Measurements from ENCODE around the gene TOX3. TPM values are rescaled to one million over a fixed set of nuclear protein-coding genes. Genes with fewer than 3 reads are reported as not detected.

The TOX3 gene
- polyA plus RNA-seq (ENCODE audit: insufficient read length in 3 of 3), result 10 to 100 TPM; 32.6 to 33.6 (median 32.8) TPM

DNA sequence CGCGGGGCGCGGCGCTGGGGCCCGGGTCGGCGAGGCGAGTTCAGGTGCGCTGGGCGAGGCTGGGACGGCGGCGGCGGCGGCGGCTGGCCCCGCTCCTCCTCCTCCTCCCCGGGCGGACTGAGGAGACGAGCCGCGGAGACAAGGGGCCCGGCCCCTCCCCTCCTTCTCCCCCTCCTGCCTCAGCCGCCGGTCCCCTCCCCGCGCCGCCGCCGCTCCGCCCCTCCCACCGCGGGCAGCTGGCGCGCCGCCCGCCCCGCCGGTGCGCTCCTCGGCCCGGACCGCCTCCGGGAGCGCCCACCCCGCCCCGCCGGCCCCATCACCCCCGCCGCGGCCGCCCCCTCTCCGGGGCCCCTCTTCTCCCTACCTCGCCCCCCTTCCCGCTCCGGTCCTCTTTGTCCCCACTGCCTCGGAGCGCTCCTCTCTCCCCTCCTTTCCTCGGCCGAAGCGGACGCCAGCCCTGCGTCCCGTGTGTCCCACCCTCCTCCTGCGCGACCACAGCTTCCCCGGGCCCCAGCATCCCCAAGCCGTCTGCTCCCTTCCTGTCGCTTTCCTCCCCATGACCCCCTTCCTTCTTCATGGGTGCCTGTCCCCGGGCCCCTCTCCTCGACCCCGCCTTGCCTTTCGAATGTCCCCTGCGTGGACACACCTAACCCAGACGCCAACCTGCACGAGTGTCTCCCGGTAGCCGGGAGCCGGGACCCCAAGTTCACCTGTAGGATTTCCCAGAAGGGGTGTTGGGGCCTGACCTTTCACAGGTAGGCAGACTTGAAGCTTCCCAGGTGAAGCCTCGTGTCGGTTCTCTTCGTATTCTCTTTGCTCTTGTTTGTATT is at the start of gene TOX3:
TOX3 (minus strand) TSS at position 140 of the 830 bp plus-strand sequence. CDS start 420 bp downstream, outside the sequence.
- no peak for DNase-seq (ENCODE audit: low read depth in 3 of 3, low spot score in 2 of 3)

DNA sequence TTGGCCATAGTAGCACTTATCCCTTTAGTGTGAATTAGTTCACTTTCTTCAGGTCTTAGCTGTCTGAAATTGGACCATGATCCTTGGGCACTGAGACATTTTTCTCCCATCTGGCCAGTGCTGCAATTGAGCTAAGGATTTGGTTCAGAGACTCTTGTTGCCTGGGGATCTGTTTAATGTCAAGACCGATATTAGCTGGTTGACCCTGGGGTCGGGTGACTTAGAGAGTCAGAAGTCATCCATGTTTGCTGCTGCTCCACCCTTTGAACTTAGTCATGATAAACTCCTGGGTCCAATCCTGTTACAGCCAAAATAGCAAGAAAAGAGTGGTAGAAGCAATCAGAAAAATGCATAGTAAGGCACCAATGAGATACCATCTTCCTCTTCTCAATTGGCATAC is 45.8 kb upstream of the TOX3 start:
- no peak for DNase-seq (ENCODE audit: low read depth in 3 of 3, low spot score in 2 of 3)

DNA sequence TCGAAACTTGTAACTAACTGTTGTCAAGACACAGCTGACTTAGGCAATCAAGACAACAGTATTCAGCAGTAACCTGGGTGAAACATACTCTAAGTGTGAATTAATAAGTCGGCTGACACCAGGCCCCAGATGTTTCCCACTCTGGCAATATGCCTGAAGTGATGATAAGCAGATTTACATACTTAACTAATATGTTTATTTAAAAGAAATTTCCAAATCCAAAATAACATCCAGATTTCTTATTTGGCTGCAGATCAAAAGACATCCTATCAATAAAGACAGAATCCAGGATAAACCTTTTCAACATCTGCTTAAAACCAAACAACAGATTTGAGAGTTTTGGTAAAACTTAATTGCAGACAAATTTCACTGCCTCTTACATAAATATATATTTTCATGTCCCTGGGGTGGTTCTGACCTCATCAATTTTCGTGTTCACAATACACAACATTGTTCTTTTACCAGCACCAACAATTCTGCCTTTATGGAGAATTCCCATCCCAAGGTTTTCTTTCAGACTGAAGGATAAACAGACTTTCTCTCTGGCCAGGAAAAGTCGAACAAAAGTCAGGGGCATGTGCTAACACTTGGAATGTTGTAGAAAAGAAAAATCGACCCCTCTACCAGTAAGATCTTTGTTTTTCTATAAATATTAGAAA is 45.1 kb upstream of the TOX3 start:
- no peak for DNase-seq (ENCODE audit: low read depth in 3 of 3, low spot score in 2 of 3)

DNA sequence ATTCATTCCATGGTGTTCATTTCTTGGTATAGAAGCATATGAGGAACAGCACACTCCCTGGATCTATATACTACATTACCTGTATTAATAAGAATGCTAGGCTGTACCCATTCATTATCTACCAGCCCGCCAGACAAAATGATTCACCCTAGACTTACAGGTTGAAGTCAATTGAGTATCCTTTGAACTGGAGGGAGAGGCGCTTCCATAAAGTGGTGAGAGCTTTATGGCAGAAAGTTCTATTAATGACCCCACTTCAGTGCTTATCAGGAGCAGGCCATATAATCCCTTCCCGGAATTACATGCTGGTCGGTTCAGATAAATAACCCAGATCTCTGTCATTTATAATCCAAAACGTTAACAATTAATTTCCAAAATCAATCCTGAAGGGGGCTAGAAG is 44.5 kb upstream of the TOX3 start:
- no peak for DNase-seq (ENCODE audit: low read depth in 3 of 3, low spot score in 2 of 3)

DNA sequence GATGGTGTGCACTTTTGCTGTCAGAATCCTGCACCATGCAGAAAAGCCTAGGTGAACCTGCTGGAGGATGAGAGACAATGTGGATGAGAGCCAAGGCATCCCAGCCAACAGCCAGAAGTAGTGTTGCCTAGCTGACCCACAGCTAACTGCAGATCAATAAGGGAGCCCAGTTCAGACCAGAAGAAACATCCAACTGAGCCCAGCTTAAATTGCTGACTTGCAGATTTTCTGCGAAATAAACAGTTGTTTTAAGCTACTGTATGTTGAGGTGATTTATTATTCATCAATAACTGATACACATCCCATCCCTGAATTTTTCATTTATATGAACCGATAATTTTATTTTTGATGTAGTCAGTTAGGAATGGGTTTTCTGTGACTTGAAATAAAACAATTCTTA is 39.2 kb upstream of the TOX3 start:
- DNase-seq (ENCODE audit: low read depth in 3 of 3, low spot score in 2 of 3), result no peak

DNA sequence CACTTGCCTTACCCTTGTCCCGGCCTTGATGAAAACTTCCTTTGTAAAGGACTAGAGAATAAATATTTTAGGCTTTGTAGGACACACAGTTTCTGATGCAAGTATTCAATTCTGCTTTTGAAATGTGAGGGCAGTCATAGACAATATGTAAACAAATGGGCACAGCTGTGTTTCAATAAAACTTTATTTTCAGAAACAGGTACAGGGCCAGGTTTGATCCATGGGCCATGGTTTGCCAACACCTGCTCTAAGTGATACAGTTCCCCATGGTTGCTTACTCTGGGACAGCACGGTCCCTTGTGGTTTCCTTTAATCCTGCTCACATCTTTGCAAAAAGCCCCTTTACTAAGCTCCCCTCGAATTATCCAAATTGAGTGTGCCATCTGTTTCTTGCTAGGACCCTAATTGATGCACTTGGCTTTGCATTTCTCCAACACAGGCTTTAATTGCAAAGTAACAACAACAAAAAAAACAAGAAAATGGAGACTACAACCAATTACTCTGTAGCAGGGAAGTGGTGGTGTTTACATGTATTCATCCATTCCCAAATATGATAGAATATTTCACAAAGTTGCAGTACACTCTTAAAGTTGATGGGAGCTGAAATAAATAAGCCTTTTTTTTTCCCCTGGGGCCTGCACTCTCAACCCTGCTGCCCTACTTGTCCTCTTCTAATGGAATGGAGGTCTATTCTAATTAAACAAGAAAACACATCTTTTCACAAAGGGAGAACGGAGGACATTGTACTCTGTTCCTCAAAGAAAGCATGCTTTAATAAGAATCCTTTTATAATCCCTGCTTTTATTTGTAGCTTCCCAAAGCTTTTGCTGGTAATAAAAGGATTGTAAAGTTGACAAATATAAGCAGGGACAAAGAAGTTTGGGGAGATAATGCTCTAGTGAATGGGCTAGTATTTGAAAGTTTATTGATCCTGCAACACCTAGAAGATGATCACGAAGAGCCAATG is 37.7 kb upstream of the TOX3 start:
- no peak for DNase-seq (ENCODE audit: low read depth in 3 of 3, low spot score in 2 of 3)

DNA sequence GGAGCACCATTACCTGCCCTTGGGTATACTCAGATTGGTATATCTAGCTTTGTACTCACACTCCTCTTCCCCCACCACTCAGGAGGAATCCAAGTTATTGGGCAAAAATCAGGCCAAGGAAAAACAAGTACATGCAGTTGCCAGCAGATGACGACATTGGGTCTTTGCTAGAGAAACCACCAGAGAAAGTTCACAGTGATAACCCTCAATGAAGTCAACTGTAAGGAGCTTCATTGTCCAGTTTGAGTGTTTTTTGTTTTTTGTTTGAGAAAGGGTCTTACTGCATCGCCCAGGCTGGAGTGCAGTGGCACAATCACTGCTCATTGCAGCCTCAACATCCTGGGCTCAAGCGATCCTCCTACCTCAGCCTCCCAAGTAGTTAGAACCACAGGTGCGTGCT is 34.6 kb upstream of the TOX3 start:
- DNase-seq (ENCODE audit: low read depth in 3 of 3, low spot score in 2 of 3), result no peak

DNA sequence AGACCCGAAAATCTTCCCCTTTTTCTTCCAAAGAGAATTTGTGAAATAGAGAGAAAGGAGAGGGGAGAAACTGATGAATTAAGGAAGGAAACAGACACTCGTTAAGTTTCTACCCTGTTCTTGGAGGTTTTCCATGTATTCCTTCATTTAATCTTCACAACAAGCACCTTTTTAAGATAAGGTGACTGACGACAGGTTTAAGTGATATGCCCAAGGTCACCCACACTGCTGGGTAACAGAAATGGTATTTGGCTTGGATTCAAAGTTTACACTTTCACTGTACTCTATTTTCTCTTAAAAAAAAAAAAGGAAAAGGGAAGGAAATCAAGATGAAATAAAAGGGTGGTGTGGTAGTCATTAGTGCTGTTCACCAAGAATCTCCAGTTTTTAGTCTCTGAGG is 33.5 kb upstream of the TOX3 start:
- no peak for DNase-seq (ENCODE audit: low read depth in 3 of 3, low spot score in 2 of 3)

DNA sequence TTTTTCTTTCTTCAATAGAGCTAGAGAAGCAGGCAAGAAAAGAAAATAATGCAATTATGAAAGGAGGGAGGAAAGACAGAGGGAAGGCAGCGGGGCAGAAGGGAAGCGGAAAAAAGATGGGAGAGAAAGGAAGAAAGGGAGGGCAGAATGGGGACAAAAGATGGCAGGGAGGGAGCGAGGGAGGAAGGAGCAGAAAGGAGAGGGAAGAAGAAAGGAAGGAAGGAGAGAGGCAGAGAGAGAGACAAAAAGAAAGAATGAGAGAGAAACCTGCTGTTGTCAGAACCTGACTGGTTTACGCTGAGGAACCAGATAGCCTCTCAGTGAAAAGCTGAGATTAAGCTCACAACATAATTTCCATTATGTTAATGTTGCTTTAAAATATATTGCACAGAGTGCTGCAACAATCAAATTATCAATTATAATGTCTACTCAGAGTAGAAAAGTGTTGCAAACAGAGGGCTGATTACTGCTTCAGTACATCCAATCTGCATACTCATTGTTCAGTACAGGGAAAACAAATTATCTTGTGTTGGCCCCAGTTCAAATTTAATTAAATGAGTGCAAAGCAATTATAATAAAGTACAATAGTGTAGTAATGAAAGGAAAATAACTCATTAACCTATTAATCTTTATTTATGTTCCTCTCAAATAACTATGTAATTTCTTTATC is 32.0 kb upstream of the TOX3 start:
- DNase-seq (ENCODE audit: low read depth in 3 of 3, low spot score in 2 of 3), result no peak

DNA sequence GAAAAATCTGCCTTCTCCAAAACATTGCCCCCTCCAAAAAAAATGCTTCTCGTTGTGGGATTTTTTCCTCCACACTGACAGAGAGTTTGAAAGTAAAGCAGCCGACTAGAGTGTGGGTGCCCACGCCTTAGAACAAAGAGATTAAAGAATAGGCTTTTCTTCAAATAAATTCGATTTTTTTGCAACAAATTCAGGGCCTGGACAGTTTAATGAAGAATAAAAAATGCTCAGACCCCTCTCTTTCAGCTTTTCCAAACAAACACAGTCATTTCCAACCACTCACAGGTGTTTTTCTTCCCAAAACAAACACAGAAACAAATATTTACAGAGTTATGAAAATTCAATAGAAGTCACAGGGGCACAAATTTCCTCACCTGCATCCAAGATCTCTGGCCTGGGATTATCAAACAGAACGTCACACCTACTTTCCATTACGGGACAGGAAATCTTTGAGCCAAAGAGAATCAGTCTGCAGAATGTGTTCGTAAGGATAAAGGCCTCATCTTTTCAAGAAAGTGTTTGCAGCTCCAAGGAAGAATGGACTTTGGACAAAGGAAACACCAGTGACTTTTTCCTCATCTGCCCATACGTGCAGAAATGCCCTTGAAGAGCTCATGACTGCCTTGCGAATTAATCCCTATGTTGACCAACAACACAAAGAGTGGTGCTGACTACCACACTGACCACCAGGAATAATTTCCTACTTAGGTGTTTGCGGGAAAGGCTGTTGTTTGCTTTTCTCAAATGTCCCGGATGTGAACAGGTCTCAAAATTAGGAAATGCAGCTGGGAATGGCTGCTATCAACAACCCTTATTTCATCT is 31.3 kb upstream of the TOX3 start:
- no peak for DNase-seq (ENCODE audit: low read depth in 3 of 3, low spot score in 2 of 3)

DNA sequence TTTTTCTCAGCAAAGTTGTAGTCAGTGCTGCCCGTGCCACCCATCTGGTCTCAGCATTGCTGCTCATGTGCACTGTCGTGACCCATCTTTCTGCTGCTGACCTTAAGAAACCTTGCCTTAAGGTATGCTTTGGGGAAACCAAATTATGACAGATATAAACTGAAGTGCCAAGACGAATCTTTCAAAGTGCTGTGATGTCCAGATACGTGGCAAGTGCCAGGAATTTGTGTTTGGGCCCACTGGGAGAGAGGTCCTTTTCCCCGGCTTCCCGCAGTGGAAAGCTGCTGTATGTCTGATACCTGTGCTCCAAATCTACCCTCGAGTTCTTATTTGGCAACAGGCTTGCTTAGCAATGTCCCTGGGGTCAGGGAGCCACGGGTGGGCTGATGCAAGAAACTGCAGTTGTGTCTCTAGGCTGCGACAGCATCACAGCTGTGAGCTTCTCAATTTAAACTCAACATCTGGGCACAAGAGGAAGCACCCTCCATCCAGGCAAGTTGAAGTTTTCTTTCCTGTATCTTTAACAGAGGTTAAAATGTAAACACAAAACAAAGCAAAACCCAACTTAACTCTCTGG is 30.3 kb upstream of the TOX3 start:
- DNase-seq (ENCODE audit: low read depth in 3 of 3, low spot score in 2 of 3), result no peak

DNA sequence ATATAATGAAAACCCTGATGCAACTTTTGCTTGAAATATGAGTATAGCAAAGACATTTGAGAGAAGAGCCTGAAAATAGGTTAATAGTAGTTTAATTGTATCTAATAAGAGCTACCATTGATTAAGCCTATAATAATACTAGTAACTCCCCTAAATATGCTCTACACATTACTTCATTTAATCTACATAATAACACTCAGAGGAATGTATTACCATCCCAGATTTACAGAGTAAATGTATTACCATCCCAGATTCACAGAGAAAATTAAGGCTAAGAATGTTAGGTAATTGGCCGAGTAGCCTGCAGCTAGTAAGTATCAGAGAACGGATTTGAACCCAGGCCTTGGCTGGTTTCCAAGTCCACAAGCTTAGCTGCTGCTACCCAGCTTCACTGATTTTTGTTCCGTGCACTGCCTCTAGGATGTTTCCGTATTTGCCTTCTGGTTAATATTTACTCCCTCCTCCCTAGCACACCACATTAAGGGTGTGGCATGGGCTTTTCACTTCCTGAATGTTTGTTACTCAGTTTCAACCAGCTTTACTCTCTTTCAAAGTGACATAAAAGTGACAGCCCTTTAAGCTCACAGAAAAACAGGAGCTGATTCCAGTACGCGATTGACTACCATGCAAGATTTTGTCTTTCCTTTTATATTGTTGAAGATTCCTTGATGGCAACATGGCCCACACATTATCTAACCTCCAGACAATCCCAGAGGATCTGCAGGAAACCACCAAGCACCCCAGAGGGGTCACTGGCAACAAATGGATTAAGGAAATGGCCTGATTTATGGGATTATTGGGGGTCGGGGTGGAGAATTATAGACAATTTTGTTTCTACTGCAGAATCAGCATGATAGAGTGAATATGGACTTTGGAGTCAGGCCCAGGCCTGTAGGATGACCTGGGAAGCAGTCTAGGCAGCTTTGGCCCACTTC is 26.7 kb upstream of the TOX3 start:
- DNase-seq (ENCODE audit: low read depth in 3 of 3, low spot score in 2 of 3), result no peak

DNA sequence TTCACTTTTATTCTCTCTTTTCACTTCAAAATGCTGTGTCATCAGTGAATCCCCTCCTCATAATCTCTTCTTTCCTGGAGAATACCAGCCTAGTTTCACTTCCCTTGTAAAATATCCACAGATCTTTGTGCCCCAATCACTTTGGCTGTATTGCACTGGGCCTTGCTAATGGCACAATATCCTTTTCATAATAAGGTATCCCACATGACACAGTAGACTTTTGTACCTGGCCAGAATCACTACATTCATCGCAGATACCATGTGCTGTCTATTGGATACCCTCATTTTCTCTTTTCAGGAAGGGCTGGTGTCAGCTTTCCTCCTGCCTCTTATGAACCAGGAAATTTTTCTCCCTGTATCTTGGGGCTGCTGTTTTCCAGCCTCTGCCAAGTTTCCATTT is 25.7 kb upstream of the TOX3 start:
- DNase-seq (ENCODE audit: low read depth in 3 of 3, low spot score in 2 of 3), result no peak

DNA sequence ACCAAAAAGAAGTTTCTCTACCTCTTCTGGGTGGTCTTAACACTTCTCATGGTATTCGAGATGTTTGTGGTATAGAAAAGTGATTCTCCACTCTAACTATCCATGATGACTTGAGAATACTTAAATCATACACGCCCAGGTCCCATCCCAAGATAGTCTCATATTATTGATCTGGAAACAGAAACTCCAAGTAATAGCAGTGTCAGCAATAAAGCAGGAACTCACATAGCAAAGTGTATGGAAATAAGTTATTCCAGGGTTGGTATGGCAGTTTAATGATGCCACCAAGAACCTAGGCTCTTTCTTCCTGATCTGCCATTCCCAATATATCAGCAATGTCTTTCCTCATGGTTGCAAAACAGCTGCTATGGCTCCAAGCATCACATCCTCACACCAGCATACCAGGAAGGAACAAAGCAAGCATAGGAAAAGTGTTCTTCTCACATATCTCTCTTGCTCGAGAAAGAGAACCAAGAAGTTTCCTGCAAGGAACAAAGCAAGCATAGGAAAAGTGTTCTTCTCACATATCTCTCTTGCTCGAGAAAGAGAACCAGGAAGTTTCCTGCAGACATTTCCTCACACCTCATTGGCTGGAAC is 23.6 kb upstream of the TOX3 start:
- DNase-seq (ENCODE audit: low read depth in 3 of 3, low spot score in 2 of 3), result no peak

DNA sequence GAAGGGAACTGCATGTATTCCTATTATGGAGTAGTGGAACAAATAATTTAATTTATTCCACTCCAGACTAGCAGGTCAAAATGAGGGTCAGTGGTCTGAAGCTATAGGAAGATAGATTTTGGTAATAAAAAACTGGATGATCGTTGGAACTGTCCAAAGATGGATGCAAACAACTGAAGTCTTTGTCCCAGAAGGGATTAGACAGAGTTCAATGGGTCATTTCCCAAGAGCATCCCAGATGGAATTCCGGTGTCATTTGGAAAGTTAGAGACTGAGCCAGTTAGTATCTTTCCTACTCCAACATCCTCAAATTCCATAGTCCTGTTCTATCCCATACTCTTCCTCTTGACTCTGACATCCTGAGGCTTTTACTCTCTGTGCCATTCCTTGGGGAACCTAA is 22.8 kb upstream of the TOX3 start:
- no peak for DNase-seq (ENCODE audit: low read depth in 3 of 3, low spot score in 2 of 3)

DNA sequence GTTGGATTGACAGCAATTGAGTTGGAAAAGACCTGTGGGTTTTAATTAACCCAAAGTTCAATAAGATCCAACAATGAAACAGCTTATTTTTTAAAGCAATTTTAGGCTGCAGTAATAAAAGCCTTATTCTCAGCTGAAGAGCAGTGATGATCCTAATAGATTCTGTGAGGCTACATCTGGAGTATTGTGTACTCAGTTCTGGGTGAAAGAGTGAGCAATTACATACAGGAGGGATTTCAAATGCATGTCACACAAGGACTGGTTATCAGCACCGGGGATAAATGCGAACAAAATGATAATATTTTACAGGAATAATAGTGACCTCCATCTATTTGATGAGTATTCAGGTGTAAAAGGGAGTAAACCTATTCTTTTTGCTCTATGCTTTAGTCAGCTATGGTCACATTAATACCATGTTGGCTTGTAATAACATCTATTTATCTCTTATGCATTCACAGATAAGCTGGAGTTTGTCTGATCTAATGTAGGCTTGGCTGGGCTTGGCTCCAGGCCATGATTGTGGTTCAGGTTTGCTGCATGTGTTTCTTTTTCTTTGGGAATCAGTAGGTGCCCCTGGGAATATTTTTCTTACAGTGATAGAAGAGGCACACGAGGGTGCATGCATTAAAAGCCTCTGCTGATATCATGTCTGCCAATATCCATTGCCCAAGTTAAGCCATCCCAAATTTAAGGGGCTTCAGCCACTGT is 22.2 kb upstream of the TOX3 start:
- no peak for DNase-seq (ENCODE audit: low read depth in 3 of 3, low spot score in 2 of 3)

DNA sequence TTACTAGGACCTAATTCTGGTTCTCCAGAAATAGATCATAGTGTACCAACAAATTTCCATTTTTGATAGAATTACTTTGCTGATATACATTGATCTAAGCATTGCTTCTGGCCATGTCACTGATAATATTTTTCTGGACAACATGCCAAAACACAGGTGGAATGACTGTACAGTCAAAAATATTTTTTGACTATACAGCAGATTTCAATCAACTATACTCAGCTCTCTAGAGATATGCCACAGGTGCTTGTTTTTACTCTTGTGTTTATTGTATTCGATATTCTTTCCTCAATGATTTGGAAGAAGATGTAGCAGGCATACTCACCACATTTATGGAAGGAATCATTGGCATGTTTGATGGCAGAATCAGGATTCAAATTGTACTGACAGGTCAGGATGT is 21.6 kb upstream of the TOX3 start:
- no peak for DNase-seq (ENCODE audit: low read depth in 3 of 3, low spot score in 2 of 3)
